MM.1S (cell line): ENCODE results near the gene SMOC2.

Experiments used
- DNase-seq: peaks from one replicate; pipeline ENCODE4 v3.0.0-alpha.2; 2015
- H2AFZ ChIP-seq: fragments of 300-600 bp; sonication (generic); 2 replicates; pipeline ENCODE4 v1.6.0; 2016; ENCODE audit warnings: antibody characterized with exemption, low read length
- H3F3A ChIP-seq: fragments of 300-600 bp; sonication (generic); 2 replicates; pipeline ENCODE4 v1.6.1; 2016; ENCODE audit warnings: mild to moderate bottlenecking, antibody characterized with exemption, low read length, moderate library complexity, mixed read lengths; ENCODE audit not compliant: insufficient read depth
- H3K27ac ChIP-seq: fragments of 300-600 bp; sonication (generic); 2 replicates; pipeline ENCODE4 v1.5.1; 2016; ENCODE audit warnings: mild to moderate bottlenecking, low read length
- H3K27me3 ChIP-seq: fragments of 300-600 bp; sonication (generic); replicated peaks from 2 replicates; pipeline ENCODE4 v1.6.0; 2016; ENCODE audit warnings: low read length; ENCODE audit not compliant: insufficient read depth
- H3K36me3 ChIP-seq: fragments of 300-600 bp; sonication (generic); replicated peaks from 2 replicates; pipeline ENCODE4 v1.6.1; 2016; ENCODE audit warnings: mild to moderate bottlenecking, low read length, mixed read lengths; ENCODE audit not compliant: insufficient read depth
- H3K4me1 ChIP-seq: fragments of 300-600 bp; sonication (generic); 2 replicates; pipeline ENCODE4 v1.6.1; 2016; ENCODE audit warnings: low read length, mixed read lengths
- H3K4me2 ChIP-seq: fragments of 300-600 bp; sonication (generic); 2 replicates; pipeline ENCODE4 v1.6.0; 2016; ENCODE audit warnings: low read depth, low read length
- H3K4me3 ChIP-seq: fragments of 300-600 bp; sonication (generic); 2 replicates; pipeline ENCODE4 v1.5.1; 2016; ENCODE audit warnings: low read length, mixed read lengths
- H3K79me2 ChIP-seq: fragments of 300-600 bp; sonication (generic); 2 replicates; pipeline ENCODE4 v1.6.1; 2016; ENCODE audit warnings: mixed run types, low read length, mixed read lengths
- H3K9ac ChIP-seq: fragments of 300-600 bp; sonication (generic); 2 replicates; pipeline ENCODE4 v1.6.1; 2016; ENCODE audit warnings: low read length, mixed read lengths
- H3K9me2 ChIP-seq: fragments of 300-600 bp; sonication (generic); replicated peaks from 2 replicates; pipeline ENCODE4 v1.6.1; 2016; ENCODE audit warnings: mild to moderate bottlenecking, low read length, mixed read lengths; ENCODE audit not compliant: insufficient read depth
- H3K9me3 ChIP-seq: fragments of 300-600 bp; sonication (generic); replicated peaks from 2 replicates; pipeline ENCODE4 v1.6.1; 2016; ENCODE audit warnings: mild to moderate bottlenecking, low read length, mixed read lengths; ENCODE audit not compliant: insufficient read depth
- H4K20me1 ChIP-seq: fragments of 300-600 bp; sonication (generic); 2 replicates; pipeline ENCODE4 v1.6.1; 2016; ENCODE audit warnings: mild to moderate bottlenecking, low read length, moderate library complexity, mixed read lengths; ENCODE audit not compliant: insufficient read depth
- EZH2 ChIP-seq: fragments of 300-600 bp; sonication (generic); optimal IDR thresholded peaks from 2 replicates; pipeline ENCODE3; 2017; ENCODE audit warnings: low read depth, mild to moderate bottlenecking, antibody characterized with exemption, low read length, mixed read lengths
- EZH2phosphoT487 ChIP-seq: fragments of 300-600 bp; sonication (generic); IDR thresholded peaks from 2 replicates; pipeline ENCODE4 v1.6.1; 2018; ENCODE audit warnings: antibody characterized with exemption, low read length
- TF ChIP-seq, protein P1 (sequence below): fragments of 300-600 bp; sonication (generic); IDR thresholded peaks from 2 replicates; pipeline ENCODE4 v1.5.1; 2016; ENCODE audit warnings: antibody characterized with exemption, low read length, mixed read lengths

Gene SMOC2

DNA sequence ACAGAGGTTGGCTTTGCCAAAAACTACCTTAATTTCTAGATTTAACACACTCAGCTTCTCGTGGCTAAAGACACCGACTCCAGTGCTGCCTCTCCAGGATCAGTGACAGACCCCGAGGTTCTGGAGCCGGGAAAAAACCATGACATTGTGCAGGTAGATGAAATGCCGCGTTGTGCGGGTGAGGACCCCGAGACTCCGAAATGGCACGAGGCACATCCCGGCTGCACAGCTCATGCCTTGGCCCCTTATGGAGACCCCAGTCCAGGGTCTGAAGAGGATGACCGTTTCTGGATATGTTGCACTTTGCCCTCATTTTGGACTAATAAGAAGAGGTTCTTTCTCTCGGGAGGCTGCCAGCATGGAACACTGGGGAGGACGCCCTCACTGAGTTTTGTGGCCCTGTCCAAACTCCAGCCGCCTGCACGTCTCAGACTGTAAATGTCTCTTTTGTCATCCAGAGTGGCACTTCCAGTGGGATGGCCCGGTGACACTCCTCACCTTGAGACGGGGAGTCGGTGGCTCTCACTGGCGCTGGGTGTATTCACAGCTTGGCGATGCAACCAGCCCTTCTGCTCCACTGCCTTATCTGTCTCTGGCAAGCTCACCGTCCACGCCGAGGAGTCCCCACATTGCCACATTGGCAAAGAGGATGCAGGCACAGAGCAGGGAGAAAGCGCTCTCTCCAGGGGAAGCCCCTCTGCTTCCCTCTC, 245.2 kb downstream of the SMOC2 start:
- Histone ChIP-seq H3K9ac (no peak overlapping the region), H3K27ac (no peak overlapping the region), H3K4me1 (no peaks in the 10 kb centered on the region), H3K4me2 (no peak overlapping the region), H3F3A (no peaks in the 10 kb centered on the region), H3K27me3 (no peaks in the 10 kb centered on the region), H3K9me3 (no peaks in the 10 kb centered on the region), H3K4me3 (no peak overlapping the region), H2AFZ (no peak overlapping the region), H3K36me3 (no peaks in the 10 kb centered on the region), H4K20me1 (no peaks in the 10 kb centered on the region), H3K9me2 (no peaks in the 10 kb centered on the region), H3K79me2 (no peaks in the 10 kb centered on the region)
- no peak for DNase-seq
- TF ChIP-seq EZH2: no peak
- TF ChIP-seq, protein P1, sequence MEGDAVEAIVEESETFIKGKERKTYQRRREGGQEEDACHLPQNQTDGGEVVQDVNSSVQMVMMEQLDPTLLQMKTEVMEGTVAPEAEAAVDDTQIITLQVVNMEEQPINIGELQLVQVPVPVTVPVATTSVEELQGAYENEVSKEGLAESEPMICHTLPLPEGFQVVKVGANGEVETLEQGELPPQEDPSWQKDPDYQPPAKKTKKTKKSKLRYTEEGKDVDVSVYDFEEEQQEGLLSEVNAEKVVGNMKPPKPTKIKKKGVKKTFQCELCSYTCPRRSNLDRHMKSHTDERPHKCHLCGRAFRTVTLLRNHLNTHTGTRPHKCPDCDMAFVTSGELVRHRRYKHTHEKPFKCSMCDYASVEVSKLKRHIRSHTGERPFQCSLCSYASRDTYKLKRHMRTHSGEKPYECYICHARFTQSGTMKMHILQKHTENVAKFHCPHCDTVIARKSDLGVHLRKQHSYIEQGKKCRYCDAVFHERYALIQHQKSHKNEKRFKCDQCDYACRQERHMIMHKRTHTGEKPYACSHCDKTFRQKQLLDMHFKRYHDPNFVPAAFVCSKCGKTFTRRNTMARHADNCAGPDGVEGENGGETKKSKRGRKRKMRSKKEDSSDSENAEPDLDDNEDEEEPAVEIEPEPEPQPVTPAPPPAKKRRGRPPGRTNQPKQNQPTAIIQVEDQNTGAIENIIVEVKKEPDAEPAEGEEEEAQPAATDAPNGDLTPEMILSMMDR: no peak

DNA sequence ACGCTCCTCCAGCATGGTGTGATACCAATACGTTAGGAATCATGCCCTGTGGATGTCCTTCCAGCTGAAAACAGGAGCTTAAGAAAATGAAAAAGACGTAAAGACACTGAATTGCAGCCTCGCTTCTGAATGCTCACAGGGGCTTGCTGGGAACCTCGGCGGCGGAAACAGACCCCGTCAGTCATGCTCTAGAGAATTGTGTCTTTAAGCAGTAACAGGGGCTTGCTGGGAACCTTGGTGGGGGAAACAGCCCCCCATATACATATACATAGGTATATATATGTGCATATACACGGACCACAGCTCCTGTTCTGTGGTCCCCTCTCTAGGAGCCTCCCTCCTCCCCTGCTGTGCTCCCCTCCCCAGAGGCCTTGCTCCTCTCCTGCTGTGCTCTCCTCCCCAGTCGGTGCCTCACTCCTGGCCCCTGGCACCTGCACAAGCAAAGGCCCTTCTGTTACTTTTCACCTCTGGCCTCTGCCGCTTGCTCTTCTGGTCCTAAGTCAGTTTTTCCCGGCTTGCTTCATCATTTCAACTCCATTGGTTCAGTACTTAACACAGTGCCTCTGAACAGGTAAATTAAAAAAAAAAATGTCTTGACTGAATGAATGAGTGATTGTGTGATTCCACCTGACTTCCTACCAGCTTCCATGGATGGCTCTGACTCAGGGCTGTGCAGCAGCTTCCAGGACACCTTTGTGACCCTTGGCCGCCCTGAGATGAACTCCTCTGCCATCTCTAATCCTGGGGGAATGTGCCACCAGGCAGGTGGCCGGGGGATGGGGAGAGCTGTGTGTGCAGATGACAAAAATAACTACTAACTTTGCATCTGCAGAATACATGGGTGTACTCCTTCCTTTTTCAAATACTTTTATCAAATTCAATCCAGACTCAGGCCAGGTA, 246.1 kb downstream of the SMOC2 start:
- Histone ChIP-seq H3K9me2 (no peaks in the 10 kb centered on the region), H3F3A (no peaks in the 10 kb centered on the region), H3K27me3 (no peaks in the 10 kb centered on the region), H3K4me3 (no peak overlapping the region), H2AFZ (no peak overlapping the region), H3K4me1 (no peaks in the 10 kb centered on the region), H4K20me1 (no peaks in the 10 kb centered on the region), H3K79me2 (no peaks in the 10 kb centered on the region), H3K9ac (no peak overlapping the region), H3K9me3 (no peaks in the 10 kb centered on the region), H3K27ac (no peak overlapping the region), H3K4me2 (no peak overlapping the region), H3K36me3 (no peaks in the 10 kb centered on the region)
- no peak for DNase-seq
- TF ChIP-seq, protein P1: no peak
- TF ChIP-seq EZH2phosphoT487 (no peak), EZH2 (no peak)

GRCh38 chr6:168690271-168690670, 249.3 kb downstream of the SMOC2 start:
- no peak for DNase-seq
- no peaks in the 10 kb centered on the region for H3F3A ChIP-seq
- no peaks in the 10 kb centered on the region for H3K9me2 ChIP-seq
- H3K27me3 ChIP-seq: no peaks in the 10 kb centered on the region
- H3K27ac ChIP-seq: no peak overlapping the region
- H3K36me3 ChIP-seq: no peaks in the 10 kb centered on the region
- no peaks in the 10 kb centered on the region for H4K20me1 ChIP-seq
- no peaks in the 10 kb centered on the region for H3K4me1 ChIP-seq
- TF ChIP-seq EZH2phosphoT487 (no peak), EZH2 (no peak)
- TF ChIP-seq, protein P1: no peak
- no peak overlapping the region for H2AFZ ChIP-seq
- no peak overlapping the region for H3K9ac ChIP-seq
- H3K9me3 ChIP-seq: no peaks in the 10 kb centered on the region
- H3K4me2 ChIP-seq: no peak overlapping the region
- no peak overlapping the region for H3K4me3 ChIP-seq
- no peaks in the 10 kb centered on the region for H3K79me2 ChIP-seq
